GM10266 (cell line): Measurements from ENCODE around the gene TPSG1.
"Not testable (repeated sequence)": the region's sequence is repeated elsewhere in the genome, so short reads cannot be mapped to it uniquely, and the experiment has no call there.

Source experiments
- DNase-seq: peaks from one replicate; pipeline ENCODE4 v3.0.0; 2012; ENCODE audit errors: extremely low spot score
- CTCF ChIP-seq: IDR thresholded peaks from 2 replicates; pipeline ENCODE4 v1.5.1; 2012; ENCODE audit warnings: mild to moderate bottlenecking, low read depth; ENCODE audit not compliant: control insufficient read depth, insufficient read depth; ENCODE audit errors: missing control alignments

TPSG1 gene

DNA sequence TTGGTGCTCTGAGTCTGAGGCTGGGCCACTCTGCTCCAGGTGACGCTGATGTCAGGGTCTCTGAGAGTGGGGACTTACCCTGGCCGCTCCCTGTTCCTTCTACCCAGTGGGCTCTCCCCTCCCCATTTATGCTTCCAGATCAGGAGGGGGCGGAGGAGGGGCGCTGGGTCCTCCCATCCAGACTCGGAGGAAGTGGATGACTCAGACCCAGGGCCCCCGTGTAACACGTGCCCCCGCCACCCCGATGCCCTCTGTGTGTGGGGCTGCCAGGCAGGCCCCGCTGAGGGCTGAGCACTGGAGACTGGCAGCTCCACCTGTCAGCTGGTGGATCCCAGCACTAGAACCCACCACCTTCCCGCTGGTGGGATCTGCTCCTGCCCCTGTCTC, 5.0 kb upstream of the TPSG1 start, which contains the start of gene TPSB2:
TSS of gene TPSB2 (minus strand) at position 101 of the 387 bp plus-strand sequence. CDS start 233 bp downstream, outside the sequence.
- DNase-seq: not testable (repeated sequence)

DNA sequence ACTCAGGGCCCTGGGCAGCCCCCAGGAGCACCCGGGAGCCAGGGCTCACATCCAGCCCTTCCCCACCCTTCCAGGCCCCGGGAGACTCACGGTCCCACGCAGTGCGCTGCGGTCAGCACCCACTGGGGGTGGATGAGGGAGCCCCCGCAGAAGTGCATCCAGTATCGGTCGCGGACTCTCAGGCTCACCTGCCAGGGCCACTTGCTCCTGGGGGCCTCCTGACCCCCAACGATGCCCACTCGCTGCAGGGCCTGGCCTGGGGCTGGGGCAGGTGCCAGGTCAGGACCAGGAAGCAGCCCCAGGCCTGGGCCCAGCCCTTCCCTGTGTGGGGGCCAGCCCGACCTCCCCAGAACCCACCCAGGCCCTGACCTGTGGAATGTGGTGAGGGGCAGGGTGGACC, 4.4 kb upstream of the TPSG1 start:
- DNase-seq: not testable (repeated sequence)

- DNase-seq: not testable (repeated sequence)
Observed at GRCh38 chr16:1228227-1228626, 3.2 kb upstream of the TPSG1 start.

DNA sequence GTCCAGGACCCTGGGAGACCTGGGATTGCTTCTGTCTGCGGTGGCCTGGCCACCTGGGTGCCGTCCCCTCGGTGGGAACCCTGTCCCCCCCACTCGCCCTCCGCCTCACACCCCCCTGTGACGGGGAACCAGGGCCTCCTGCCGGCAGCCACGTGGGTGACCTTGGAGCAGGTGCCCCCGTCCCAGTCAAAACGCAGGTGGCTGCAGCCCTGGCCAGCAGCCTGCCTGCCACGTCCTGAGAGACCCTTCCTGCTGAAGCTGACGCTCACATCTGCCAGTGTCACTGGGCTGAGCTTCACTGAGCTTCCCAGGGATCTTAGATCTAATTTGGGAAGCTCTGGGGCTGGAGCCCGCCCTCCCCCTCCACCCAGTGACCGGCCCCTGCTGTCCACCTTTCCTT, 1.6 kb upstream of the TPSG1 start:
- DNase-seq: not testable (repeated sequence)

- not testable (repeated sequence) for DNase-seq
Observed at GRCh38 chr16:1225728-1226311, 752 bp upstream of the TPSG1 start.

GRCh38 chr16:1224558-1224957, 510 bp downstream of the TPSG1 start:
- DNase-seq: no peak
- no peak for TF ChIP-seq CTCF

DNA sequence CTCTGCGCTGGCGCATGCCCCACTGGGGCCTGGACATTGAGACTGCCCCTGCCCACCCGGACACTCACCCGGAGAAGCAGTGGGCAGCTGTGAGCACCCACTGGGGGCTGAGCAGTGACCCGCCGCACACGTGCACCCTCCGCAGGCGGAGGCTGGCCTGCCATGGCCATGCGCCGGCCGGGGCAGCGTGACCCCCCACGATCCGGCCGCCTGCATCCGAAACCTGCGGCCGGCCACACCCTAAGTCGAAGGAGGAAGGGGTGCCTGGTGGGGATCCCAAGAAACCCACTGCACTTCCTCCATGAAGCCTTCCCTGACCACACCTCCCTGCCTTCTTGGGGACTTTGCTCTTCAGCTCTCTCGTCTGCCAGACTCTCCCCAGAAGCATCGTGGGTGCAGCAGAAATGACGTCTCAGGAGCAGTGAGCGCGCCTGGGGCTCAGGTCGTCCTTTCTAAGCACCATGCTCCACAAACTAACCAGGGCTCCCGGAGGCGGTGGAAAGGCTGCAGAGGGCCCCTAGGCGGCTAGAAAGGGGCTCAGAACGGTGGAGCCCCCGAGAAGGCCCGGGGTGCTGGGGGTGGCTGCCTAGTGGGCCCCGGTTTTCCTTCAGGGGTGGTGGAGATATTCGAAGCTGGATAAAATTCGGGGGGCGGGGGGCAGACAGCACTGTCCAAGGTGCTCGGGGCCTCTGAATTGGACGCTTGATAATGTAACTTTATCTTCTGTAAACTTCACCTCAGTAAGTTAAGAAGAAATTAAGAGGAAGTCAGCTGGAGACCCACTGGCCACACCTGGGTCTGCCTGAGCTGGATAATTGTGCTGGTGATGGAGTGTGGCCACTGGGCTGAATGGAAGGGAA, 1.5 kb downstream of the TPSG1 start:
- no peak for TF ChIP-seq CTCF
- no peak for DNase-seq

DNA sequence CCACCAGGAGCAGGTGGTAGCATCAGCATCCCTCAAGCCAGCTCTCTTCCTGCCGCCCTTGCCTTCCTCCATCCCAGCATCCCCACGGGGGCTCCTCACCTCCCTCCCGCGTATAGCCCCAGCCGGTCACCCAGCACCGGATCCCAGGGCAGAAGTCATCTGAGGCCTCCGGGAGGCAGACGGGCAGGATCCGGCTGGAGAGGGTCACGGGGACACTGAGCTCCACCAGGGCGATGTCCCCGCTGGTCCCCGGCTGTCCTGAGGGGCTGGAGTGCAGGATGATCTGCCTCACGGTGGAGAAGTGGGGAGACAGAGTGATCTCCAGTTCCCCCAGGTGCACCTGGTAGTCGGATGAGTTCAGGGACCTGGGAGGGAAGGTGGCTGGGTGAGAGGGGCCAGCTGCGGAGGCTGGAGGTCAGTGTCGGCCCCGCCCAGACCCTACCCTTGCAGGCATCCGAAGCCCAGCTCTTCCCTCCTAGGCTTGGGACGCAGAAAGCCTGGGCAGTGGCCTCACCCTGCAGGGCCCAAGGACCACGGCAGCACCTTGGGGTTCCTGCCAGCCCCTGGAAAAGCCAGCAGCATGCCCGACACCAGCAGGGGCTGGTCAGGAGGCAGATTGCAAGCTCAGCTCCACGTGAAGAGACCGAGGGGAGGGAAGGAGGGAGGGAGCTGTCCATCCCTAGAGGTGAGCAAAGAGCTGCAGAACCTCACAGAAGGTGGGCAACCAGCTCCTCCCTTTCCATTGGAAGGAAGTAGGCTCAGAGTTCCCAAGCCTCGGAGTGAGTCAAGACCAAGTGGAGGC, 2.3 kb downstream of the TPSG1 start:
- TF ChIP-seq CTCF: no peak
- no peak for DNase-seq

DNA sequence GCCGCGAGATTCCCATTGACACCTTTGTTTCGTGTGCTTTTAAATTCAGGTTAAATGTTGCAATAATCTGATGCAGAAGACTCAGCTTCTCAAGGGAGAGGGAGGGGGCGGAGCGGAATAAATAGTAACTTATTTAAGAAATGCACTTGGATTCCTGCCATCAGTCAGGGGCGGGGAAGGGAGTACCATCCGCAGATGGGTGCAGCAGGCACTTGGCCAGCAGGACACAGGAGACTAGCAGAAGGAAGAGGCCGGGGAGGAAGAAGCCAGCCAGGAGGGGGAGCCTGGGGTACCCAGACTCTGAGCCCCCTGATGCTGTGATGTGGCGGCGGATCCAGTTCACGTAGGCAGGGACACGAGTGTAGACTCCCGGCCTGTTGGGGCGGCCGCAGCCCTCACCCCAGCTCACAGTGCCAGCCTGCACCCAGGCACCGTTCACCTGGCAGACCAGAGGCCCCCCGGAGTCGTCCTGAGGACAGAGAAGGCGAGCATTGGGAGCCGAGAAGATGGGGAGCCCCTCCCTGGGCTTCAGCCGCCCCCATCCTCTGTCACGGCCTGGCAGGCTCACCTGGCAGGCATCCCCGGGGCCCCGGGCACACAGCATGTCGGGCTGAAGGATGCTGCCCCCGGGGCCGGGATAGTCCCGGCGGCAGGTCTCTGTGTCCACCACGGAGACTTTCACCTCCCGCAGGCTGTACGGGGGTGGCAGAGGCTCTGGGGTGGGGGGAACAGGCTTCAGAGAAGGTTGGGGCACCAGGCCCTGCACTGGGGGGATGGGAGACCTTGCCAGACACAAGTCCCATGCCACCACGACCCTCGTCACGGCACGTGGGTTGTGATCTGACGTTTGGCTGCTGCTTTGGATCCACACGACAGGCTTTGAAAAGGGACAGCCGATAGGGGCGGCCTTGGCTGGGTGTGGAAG, 3.2 kb downstream of the TPSG1 start:
- no peak for DNase-seq
- no peak for TF ChIP-seq CTCF
